Measurements from ENCODE around the gene NEK8. TPM values are rescaled to one million over a fixed set of nuclear protein-coding genes. Genes with fewer than 3 reads are reported as not detected.

Gene NEK8
- total and polyA plus RNA-seq, 9 of the 15 experiments (the other 6 are each of a cell fraction or from before 2014, with no cell fraction given) = 0.98 to 16.6 (median 4.6) TPM

DNA sequence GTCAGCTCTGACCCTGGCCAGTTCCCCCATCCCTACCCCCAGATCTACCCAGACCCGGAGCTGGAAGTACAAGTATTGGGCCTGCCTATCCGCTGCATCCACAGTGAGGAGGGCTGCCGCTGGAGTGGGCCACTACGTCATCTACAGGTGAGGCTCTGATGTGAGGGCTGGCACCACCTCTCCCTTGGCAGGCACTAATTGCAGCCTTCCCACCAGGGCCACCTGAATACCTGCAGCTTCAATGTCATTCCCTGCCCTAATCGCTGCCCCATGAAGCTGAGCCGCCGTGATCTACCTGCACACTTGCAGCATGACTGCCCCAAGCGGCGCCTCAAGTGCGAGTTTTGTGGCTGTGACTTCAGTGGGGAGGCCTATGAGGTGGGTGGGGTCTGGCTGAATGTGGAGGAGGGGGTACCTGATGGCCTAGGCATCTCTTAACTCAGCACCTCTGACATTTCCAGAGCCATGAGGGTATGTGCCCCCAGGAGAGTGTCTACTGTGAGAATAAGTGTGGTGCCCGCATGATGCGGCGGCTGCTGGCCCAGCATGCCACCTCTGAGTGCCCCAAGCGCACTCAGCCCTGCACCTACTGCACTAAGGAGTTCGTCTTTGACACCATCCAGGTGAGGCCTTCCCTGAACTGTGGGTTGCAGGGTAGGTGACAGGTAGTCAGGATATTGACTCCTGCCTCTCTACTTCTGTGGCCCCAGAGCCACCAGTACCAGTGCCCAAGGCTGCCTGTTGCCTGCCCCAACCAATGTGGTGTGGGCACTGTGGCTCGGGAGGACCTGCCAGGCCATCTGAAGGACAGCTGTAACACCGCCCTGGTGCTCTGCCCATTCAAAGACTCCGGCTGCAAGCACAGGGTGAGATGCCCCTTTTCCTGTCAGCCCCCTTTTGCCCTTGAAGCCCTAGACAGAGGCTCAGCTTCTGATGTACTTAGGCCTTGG lies 19.5 kb downstream of the NEK8 start (continued):
- TF ChIP-seq TAL1 (IDR thresholded peaks at IDR 0.05) (no peak), JUNB (CRISPR knock-in tag; conservative IDR thresholded peaks at IDR 0.05) (no peak), POLR3G (IDR thresholded peaks at IDR 0.05; ENCODE audit: extremely low read depth, insufficient read length, insufficient replicate concordance) (no peak), BHLHE40 (IDR thresholded peaks at IDR 0.05; ENCODE audit: low read length) (no peak), TBL1XR1 (IDR thresholded peaks at IDR 0.05; ENCODE audit: low read length in 2 of 2) (no peak), ZNF224 (CRISPR knock-in tag; IDR thresholded peaks at IDR 0.05) (no peak), BRF2 (IDR thresholded peaks at IDR 0.05; ENCODE audit: borderline replicate concordance, insufficient read depth, insufficient read length) (no peak), ZBED1 (IDR thresholded peaks at IDR 0.05) (no peak), USF1 (CRISPR knock-in tag; IDR thresholded peaks at IDR 0.05) (no peak), POLR2G (IDR thresholded peaks at IDR 0.05; ENCODE audit: low read depth, low read length) (peak; percentile 60), ZBTB11 (CRISPR knock-in tag; IDR thresholded peaks at IDR 0.05) (no peak)
- TF ChIP-seq, protein P1, sequence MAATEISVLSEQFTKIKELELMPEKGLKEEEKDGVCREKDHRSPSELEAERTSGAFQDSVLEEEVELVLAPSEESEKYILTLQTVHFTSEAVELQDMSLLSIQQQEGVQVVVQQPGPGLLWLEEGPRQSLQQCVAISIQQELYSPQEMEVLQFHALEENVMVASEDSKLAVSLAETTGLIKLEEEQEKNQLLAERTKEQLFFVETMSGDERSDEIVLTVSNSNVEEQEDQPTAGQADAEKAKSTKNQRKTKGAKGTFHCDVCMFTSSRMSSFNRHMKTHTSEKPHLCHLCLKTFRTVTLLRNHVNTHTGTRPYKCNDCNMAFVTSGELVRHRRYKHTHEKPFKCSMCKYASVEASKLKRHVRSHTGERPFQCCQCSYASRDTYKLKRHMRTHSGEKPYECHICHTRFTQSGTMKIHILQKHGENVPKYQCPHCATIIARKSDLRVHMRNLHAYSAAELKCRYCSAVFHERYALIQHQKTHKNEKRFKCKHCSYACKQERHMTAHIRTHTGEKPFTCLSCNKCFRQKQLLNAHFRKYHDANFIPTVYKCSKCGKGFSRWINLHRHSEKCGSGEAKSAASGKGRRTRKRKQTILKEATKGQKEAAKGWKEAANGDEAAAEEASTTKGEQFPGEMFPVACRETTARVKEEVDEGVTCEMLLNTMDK (IDR thresholded peaks at IDR 0.05; ENCODE audit: borderline replicate concordance, insufficient read depth, low read depth, low read length, poor library complexity, severe bottlenecking) = no peak

Data from K562 (cell line).